SU-DHL-6 (cell line): ENCODE data around the gene KLHDC8A.

Experiments used
- CTCF ChIP-seq: fragments of 200-600 bp; sonication (generic); IDR thresholded peaks from one replicate; pipeline ENCODE4 v1.5.1; 2017; ENCODE audit warnings: antibody characterized with exemption, mild to moderate bottlenecking, low read length, moderate library complexity; ENCODE audit not compliant: insufficient read depth, poor library complexity, severe bottlenecking
- EZH2phosphoT487 ChIP-seq: fragments of 200-600 bp; sonication (generic), shearing (Covaris generic); conservative IDR thresholded peaks from 2 replicates; pipeline ENCODE4 v1.6.1; 2018; ENCODE audit warnings: mild to moderate bottlenecking, antibody characterized with exemption, low read length, moderate library complexity, mixed read lengths

GRCh38 chr1:205301842-205302588 lies 54.7 kb downstream of the KLHDC8A start:
- TF ChIP-seq CTCF: no peak
- no peak for TF ChIP-seq EZH2phosphoT487
